H1 (cell line): ENCODE results near the gene GALNT12. TPM values are rescaled to one million over a fixed set of nuclear protein-coding genes. Genes with fewer than 3 reads are reported as not detected.

ENCODE experiments used
- CTCF ChIA-PET: fragments of 300-600 bp; sonication (Branson Sonifier 250); formaldehyde crosslinking; loops from one replicate; lab custom pipeline; 2021; ENCODE audit not compliant: partially characterized antibody; lab: Charles Lee
- POLR2A ChIA-PET: fragments of 300-600 bp; sonication (Branson Sonifier 250); formaldehyde crosslinking; loops from one replicate; lab custom pipeline; 2021; ENCODE audit warnings: inconsistent platforms; ENCODE audit not compliant: partially characterized antibody; lab: Charles Lee
- DNase-seq, 2 experiments: peaks; one replicate each; pipeline versions ENCODE4 v3.0.0 to v3.0.0-alpha.2; 2010 to 2022; ENCODE audit warnings: low spot score in 2 of 2, low read depth in 1 of 2, mixed read lengths in 1 of 2
- FAIRE-seq: peaks from 2 replicates; lab custom pipeline; 2011; peaks lifted over from hg19 to GRCh38; lab: Jason Lieb, UNC
- H2AFZ ChIP-seq: 2 replicates; pipeline ENCODE4 v1.8.1; 2012; ENCODE audit warnings: low read length, inconsistent platforms
- H2AK5ac ChIP-seq: 2 replicates; pipeline ENCODE4 v1.6.1; 2013; ENCODE audit warnings: low read depth, low read length
- H2BK120ac ChIP-seq: replicated peaks from 2 replicates; pipeline ENCODE3; 2013; ENCODE audit warnings: low read depth, low read length, inconsistent platforms
- H2BK12ac ChIP-seq: 2 replicates; pipeline ENCODE4 v1.6.1; 2013; ENCODE audit warnings: low read depth, low read length
- H2BK15ac ChIP-seq: 2 replicates; pipeline ENCODE4 v1.6.1; 2013; ENCODE audit warnings: low read length
- H2BK20ac ChIP-seq: 2 replicates; pipeline ENCODE4 v1.6.1; 2013; ENCODE audit warnings: low read length
- H2BK5ac ChIP-seq: 2 replicates; pipeline ENCODE4 v1.6.1; 2013; ENCODE audit warnings: low read depth, low read length
- H3K14ac ChIP-seq: 2 replicates; pipeline ENCODE4 v1.6.1; 2013; ENCODE audit warnings: inconsistent platforms; ENCODE audit not compliant: insufficient read length
- H3K18ac ChIP-seq: 2 replicates; pipeline ENCODE4 v1.6.1; 2013; ENCODE audit warnings: low read length; ENCODE audit errors: extremely low read depth
- H3K23ac ChIP-seq: 2 replicates; pipeline ENCODE4 v1.6.1; 2013; ENCODE audit warnings: inconsistent platforms; ENCODE audit not compliant: insufficient read length
- H3K23me2 ChIP-seq: 2 replicates; pipeline ENCODE4 v1.6.1; 2013; ENCODE audit warnings: low read depth, low read length
- H3K27ac ChIP-seq: 2 replicates; pipeline ENCODE4 v1.6.1; 2011; ENCODE audit warnings: low read depth, low read length, inconsistent platforms
- H3K27me3 ChIP-seq, 4 experiments: replicated peaks in 1 of 4; 1 replicate in 1 of 4; 2 replicates in 3 of 4; pipeline versions ENCODE4 v1.6.1 to v1.8.1; 2011 to 2013; ENCODE audit warnings: low read length in 3 of 4, mild to moderate bottlenecking in 3 of 4, inconsistent platforms in 2 of 4, mixed read lengths in 2 of 4, moderate library complexity in 1 of 4; ENCODE audit not compliant: control insufficient read depth in 3 of 4, insufficient read depth in 3 of 4; ENCODE audit errors: extremely low read depth in 1 of 4
- H3K36me3 ChIP-seq, 4 experiments: 2 replicates each; pipeline versions ENCODE4 v1.6.1 to v1.8.1; 2011 to 2013; ENCODE audit warnings: mild to moderate bottlenecking in 4 of 4, low read length in 3 of 4, moderate library complexity in 2 of 4, control low read depth in 1 of 4, inconsistent platforms in 1 of 4; ENCODE audit not compliant: insufficient read depth in 4 of 4, control insufficient read depth in 2 of 4
- H3K4ac ChIP-seq: replicated peaks from 2 replicates; pipeline ENCODE3; 2013; ENCODE audit warnings: low read length, low read depth, mixed read lengths, inconsistent platforms; ENCODE audit not compliant: insufficient read length
- H3K4me1 ChIP-seq, 4 experiments: replicated peaks in 1 of 4; 1 replicate in 1 of 4; 2 replicates in 3 of 4; pipeline versions ENCODE4 v1.6.1 to v1.8.1; 2011 to 2013; ENCODE audit warnings: low read length in 3 of 4, inconsistent platforms in 2 of 4, mixed read lengths in 1 of 4; ENCODE audit not compliant: insufficient read depth in 4 of 4, control insufficient read depth in 3 of 4
- H3K4me2 ChIP-seq, 2 experiments: 2 replicates each; pipeline versions ENCODE4 v1.6.1 to v1.8.1; 2011 to 2013; ENCODE audit warnings: low read depth in 2 of 2, low read length in 2 of 2, control low read depth in 1 of 2, inconsistent platforms in 1 of 2, mild to moderate bottlenecking in 1 of 2; ENCODE audit not compliant: insufficient read depth in 1 of 2
- H3K4me3 ChIP-seq, 4 experiments: fragments of 200-600, 300-600 bp in 1 of 4; sonication (generic), shearing (Covaris generic), sonication (Bioruptor Twin) in 1 of 4; 2 replicates each; pipeline versions ENCODE4 v1.5.1 to v1.8.1; 2011 to 2016; ENCODE audit warnings: low read length in 4 of 4, low read depth in 3 of 4, control low read depth in 2 of 4, inconsistent platforms in 2 of 4, mild to moderate bottlenecking in 2 of 4, mixed read lengths in 1 of 4, moderate library complexity in 1 of 4; ENCODE audit not compliant: insufficient read depth in 2 of 4; ENCODE audit errors: extremely low read depth in 1 of 4
- H3K56ac ChIP-seq: replicated peaks from 2 replicates; pipeline ENCODE3; 2013; ENCODE audit warnings: low read depth, mild to moderate bottlenecking, mixed read lengths, low read length, inconsistent platforms; ENCODE audit not compliant: insufficient read length
- H3K79me1 ChIP-seq: 2 replicates; pipeline ENCODE4 v1.6.1; 2013; ENCODE audit warnings: low read depth, low read length, control low read depth
- H3K79me2 ChIP-seq, 2 experiments: 2 replicates each; pipeline versions ENCODE4 v1.6.1 to v1.8.1; 2012 to 2013; ENCODE audit warnings: low read length in 2 of 2, mild to moderate bottlenecking in 2 of 2, inconsistent platforms in 1 of 2; ENCODE audit not compliant: insufficient read depth in 2 of 2, control insufficient read depth in 1 of 2
- H3K9ac ChIP-seq, 4 experiments: replicated peaks in 1 of 4; 1 replicate in 1 of 4; 2 replicates in 3 of 4; pipeline versions ENCODE4 v1.6.1 to v1.8.1; 2011 to 2013; ENCODE audit warnings: low read depth in 3 of 4, low read length in 3 of 4, control low read depth in 2 of 4, mild to moderate bottlenecking in 2 of 4, moderate library complexity in 2 of 4, inconsistent platforms in 1 of 4; ENCODE audit errors: extremely low read depth in 1 of 4
- H3K9me3 ChIP-seq, 2 experiments: 2 replicates each; pipeline versions ENCODE4 v1.6.1 to v1.8.1; 2012 to 2013; ENCODE audit warnings: mild to moderate bottlenecking in 2 of 2, moderate library complexity in 2 of 2, control low read depth in 1 of 2, inconsistent platforms in 1 of 2, low read depth in 1 of 2, low read length in 1 of 2, mixed read lengths in 1 of 2; ENCODE audit not compliant: insufficient read depth in 2 of 2
- H4K20me1 ChIP-seq, 2 experiments: replicated peaks in 1 of 2; 2 replicates each; pipeline versions ENCODE3 to v1.8.1; 2011 to 2013; ENCODE audit warnings: inconsistent platforms in 2 of 2, low read length in 2 of 2, mild to moderate bottlenecking in 1 of 2; ENCODE audit not compliant: insufficient read depth in 2 of 2, control insufficient read depth in 1 of 2
- H4K5ac ChIP-seq: 2 replicates; pipeline ENCODE4 v1.6.1; 2013; ENCODE audit warnings: low read length, low read depth, mixed read lengths, inconsistent platforms; ENCODE audit not compliant: insufficient read length
- H4K8ac ChIP-seq: 2 replicates; pipeline ENCODE4 v1.8.0; 2013; ENCODE audit warnings: mild to moderate bottlenecking, moderate library complexity, low read length, inconsistent platforms; ENCODE audit not compliant: insufficient read depth; ENCODE audit errors: extremely low read depth
- H4K91ac ChIP-seq: replicated peaks from 2 replicates; pipeline ENCODE3; 2013; ENCODE audit warnings: low read length, mixed read lengths, inconsistent platforms; ENCODE audit not compliant: insufficient read length
- CEBPB ChIP-seq: IDR thresholded peaks from 2 replicates; pipeline ENCODE4 v1.6.1; 2012; ENCODE audit warnings: low read depth, low read length
- CREB1 ChIP-seq: IDR thresholded peaks from 2 replicates; pipeline ENCODE4 v1.6.1; 2012; ENCODE audit warnings: inconsistent platforms
- GABPA ChIP-seq: IDR thresholded peaks from 2 replicates; pipeline ENCODE4 v1.6.1; 2011; ENCODE audit warnings: mild to moderate bottlenecking, low read length, moderate library complexity, borderline replicate concordance; ENCODE audit not compliant: insufficient read depth
- RFX5 ChIP-seq: IDR thresholded peaks from 2 replicates; pipeline ENCODE4 v1.6.1; 2011; ENCODE audit warnings: low read depth, low read length, improper control_type of control experiment, borderline replicate concordance
- SAP30 ChIP-seq: fragments of 300-600 bp; sonication (generic); IDR thresholded peaks from 2 replicates; pipeline ENCODE4 v1.7.1; 2012; ENCODE audit warnings: low read length, moderate library complexity, mild to moderate bottlenecking, inconsistent platforms; ENCODE audit not compliant: insufficient read depth, insufficient replicate concordance
- SIN3A ChIP-seq, 2 experiments: IDR thresholded peaks in 1 of 2; conservative IDR thresholded peaks in 1 of 2; 2 replicates each; pipeline ENCODE4 v1.6.1; 2011 to 2012; ENCODE audit warnings: low read length in 2 of 2, improper control_type of control experiment in 1 of 2, low read depth in 1 of 2, mild to moderate bottlenecking in 1 of 2
- TBP ChIP-seq: IDR thresholded peaks from 2 replicates; pipeline ENCODE4 v1.6.1; 2011; ENCODE audit warnings: low read depth, low read length, improper control_type of control experiment
- WGBS, 2 experiments: shearing (Covaris generic) in 1 of 2; methylation state at CpG; one replicate each; pipeline versions ENCODE4 v1.1.6 to v1.1.7; 2013 to 2015; ENCODE audit warnings: low lambda C conversion rate in 2 of 2, mixed read lengths in 2 of 2, inconsistent platforms in 1 of 2, low coverage in 1 of 2, missing lambda C conversion rate in 1 of 2; ENCODE audit not compliant: insufficient replicate concordance in 2 of 2, insufficient coverage in 1 of 2, insufficient read length in 1 of 2; ENCODE audit errors: extremely low coverage in 1 of 2, missing lambda C conversion rate in 1 of 2; 5-methylcytosine and 5-hydroxymethylcytosine counted together
- polyA plus RNA-seq, 7 experiments: library from polyadenylated mRNA; depleted of rRNA in 3 of 7; stranded (reverse) in 5 of 7; unstranded in 2 of 7; fragments of >200 nt in 5 of 7; fragments of 200-250 nt in 2 of 7; gene quantifications; 1 replicate in 5 of 7; 2 replicates in 1 of 7; 4 replicates in 1 of 7; pipeline versions ENCODE4 v1.2.1 to v1.2.3, GENCODE V29; 2011 to 2013; ENCODE audit warnings: missing spikeins in 2 of 7, mixed read lengths in 2 of 7
- total RNA-seq: library from RNA; stranded (reverse); fragmentation: NEBNext Ultra II Directional; extraction: Animal tissue kit (Norgen Biotek cat#: 25700); gene quantifications from 2 replicates; pipeline ENCODE4 v1.2.1, GENCODE V29; 2021
- TF ChIP-seq, protein P1 (sequence below): IDR thresholded peaks from 2 replicates; pipeline ENCODE4 v1.6.1; 2011; ENCODE audit warnings: low read length, improper control_type of control experiment
- TF ChIP-seq, protein P2 (sequence below), 3 experiments: IDR thresholded peaks; 1 replicate in 2 of 3; 2 replicates in 1 of 3; pipeline versions ENCODE4 v1.5.1 to v1.6.1; 2011; ENCODE audit warnings: low read length in 3 of 3, mild to moderate bottlenecking in 3 of 3, inconsistent platforms in 2 of 3, low read depth in 1 of 3, moderate library complexity in 1 of 3; ENCODE audit not compliant: insufficient read depth in 1 of 3; ENCODE audit errors: control extremely low read depth in 1 of 3
- TF ChIP-seq, protein P3 (sequence below): IDR thresholded peaks from 2 replicates; pipeline ENCODE4 v1.6.1; 2011; ENCODE audit warnings: low read depth, mild to moderate bottlenecking, low read length; ENCODE audit not compliant: insufficient read depth

The GALNT12 gene
- total and polyA plus RNA-seq, 2 of the 8 experiments (the other 6 are each of a cell fraction or from before 2014, with no cell fraction given): 16.2 to 19.6 TPM

DNA sequence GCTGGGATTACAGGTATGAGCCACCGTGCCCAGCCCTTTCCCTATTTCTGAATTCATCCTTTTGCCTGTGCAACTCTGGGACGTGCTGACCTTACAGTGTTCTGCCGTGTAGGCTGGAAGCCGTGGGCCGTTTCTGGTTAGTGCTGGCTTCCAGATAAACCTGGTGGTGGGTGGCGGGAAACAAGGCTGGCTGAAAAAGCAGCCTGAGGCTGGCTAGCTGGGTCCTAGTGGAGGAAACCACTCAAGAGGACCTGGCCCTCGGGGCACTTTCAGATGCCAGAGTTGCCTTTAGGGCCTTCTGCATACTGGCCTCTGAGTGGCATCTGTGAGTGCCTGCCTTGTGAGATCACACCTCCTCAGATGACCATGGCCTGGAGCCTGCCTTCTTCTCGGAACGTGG is 26.9 kb downstream of the GALNT12 start:
- no peak overlapping the region for H3K4ac ChIP-seq
- no peak overlapping the region for H3K27ac ChIP-seq
- no peaks in the 10 kb centered on the region for H3K79me2 ChIP-seq
- H2BK5ac ChIP-seq: no peak overlapping the region
- H3K4me1 ChIP-seq: peaks cover 0 to 4% (median under 1%) of the 10 kb centered on the region in 4 experiments; a peak in 2 of 7 replicates
- H3K14ac ChIP-seq: no peak overlapping the region
- no peak overlapping the region for H4K91ac ChIP-seq
- H3K79me1 ChIP-seq: no peaks in the 10 kb centered on the region
- H3K36me3 ChIP-seq: peaks cover 0 to 17% (median 3%) of the 10 kb centered on the region in 4 experiments; a peak in 5 of 8 replicates
- 91% methylated on average over 9 of the region's 9 CpGs; no CpG with 5 or more reads in 1 of the 2 experiments for WGBS, 2 experiments
- no peak overlapping the region for H4K8ac ChIP-seq
- no peak overlapping the region for H3K9ac ChIP-seq
- no peaks in the 10 kb centered on the region for H3K23me2 ChIP-seq
- no peak overlapping the region for H2BK120ac ChIP-seq
- no peak overlapping the region for H3K23ac ChIP-seq
- H2BK15ac ChIP-seq: no peak overlapping the region
- H3K9me3 ChIP-seq: no peaks in the 10 kb centered on the region
- H2BK20ac ChIP-seq: no peak overlapping the region
- DNase-seq: no peak
- CTCF ChIA-PET: no interaction called here
- TF ChIP-seq SAP30 (no peak), CREB1 (no peak), RFX5 (no peak), CEBPB (no peak), GABPA (no peak), SIN3A (conservative IDR thresholded peaks at IDR 0.05 in 1 of 2, IDR thresholded peaks at IDR 0.05 in 1 of 2; ENCODE audit: low read depth in 1 of 2, low read length in 2 of 2) (no peak), TBP (no peak)
- TF ChIP-seq, protein P1, sequence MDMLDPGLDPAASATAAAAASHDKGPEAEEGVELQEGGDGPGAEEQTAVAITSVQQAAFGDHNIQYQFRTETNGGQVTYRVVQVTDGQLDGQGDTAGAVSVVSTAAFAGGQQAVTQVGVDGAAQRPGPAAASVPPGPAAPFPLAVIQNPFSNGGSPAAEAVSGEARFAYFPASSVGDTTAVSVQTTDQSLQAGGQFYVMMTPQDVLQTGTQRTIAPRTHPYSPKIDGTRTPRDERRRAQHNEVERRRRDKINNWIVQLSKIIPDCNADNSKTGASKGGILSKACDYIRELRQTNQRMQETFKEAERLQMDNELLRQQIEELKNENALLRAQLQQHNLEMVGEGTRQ: no peak
- TF ChIP-seq, protein P2, sequence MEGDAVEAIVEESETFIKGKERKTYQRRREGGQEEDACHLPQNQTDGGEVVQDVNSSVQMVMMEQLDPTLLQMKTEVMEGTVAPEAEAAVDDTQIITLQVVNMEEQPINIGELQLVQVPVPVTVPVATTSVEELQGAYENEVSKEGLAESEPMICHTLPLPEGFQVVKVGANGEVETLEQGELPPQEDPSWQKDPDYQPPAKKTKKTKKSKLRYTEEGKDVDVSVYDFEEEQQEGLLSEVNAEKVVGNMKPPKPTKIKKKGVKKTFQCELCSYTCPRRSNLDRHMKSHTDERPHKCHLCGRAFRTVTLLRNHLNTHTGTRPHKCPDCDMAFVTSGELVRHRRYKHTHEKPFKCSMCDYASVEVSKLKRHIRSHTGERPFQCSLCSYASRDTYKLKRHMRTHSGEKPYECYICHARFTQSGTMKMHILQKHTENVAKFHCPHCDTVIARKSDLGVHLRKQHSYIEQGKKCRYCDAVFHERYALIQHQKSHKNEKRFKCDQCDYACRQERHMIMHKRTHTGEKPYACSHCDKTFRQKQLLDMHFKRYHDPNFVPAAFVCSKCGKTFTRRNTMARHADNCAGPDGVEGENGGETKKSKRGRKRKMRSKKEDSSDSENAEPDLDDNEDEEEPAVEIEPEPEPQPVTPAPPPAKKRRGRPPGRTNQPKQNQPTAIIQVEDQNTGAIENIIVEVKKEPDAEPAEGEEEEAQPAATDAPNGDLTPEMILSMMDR (IDR thresholded peaks at IDR 0.05; ENCODE audit: control extremely low read depth in 1 of 3, insufficient read depth in 1 of 3, low read depth in 1 of 3, low read length in 3 of 3): no peak
- TF ChIP-seq, protein P3, sequence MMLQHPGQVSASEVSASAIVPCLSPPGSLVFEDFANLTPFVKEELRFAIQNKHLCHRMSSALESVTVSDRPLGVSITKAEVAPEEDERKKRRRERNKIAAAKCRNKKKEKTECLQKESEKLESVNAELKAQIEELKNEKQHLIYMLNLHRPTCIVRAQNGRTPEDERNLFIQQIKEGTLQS: no peak
- H3K4me2 ChIP-seq: no peak overlapping the region
- no peak overlapping the region for H3K18ac ChIP-seq
- no peak overlapping the region for H3K4me3 ChIP-seq
- H2BK12ac ChIP-seq: no peak overlapping the region
- H2AFZ ChIP-seq: no peak overlapping the region
- peaks cover 0 to 2% of the 10 kb centered on the region in 2 experiments for H4K20me1 ChIP-seq
- no peaks in the 10 kb centered on the region for H3K27me3 ChIP-seq
- H3K56ac ChIP-seq: no peak overlapping the region
- POLR2A ChIA-PET: no interaction called here
- H2AK5ac ChIP-seq: no peak overlapping the region
- no peak for FAIRE-seq
- H4K5ac ChIP-seq: no peak overlapping the region
